HG03342 (cell line): Measurements from ENCODE around the gene SERPINF2.
"Not testable (repeated sequence)": the region's sequence is repeated elsewhere in the genome, so short reads cannot be mapped to it uniquely, and the experiment has no call there.

ENCODE experiments used
- ATAC-seq: cut with Tn5 transposase; IDR thresholded peaks from one replicate; pipeline ENCODE4 v1.9.1; 2021; ENCODE audit warnings: mild to moderate bottlenecking, moderate library complexity; ENCODE audit not compliant: unreplicated experiment

SERPINF2 gene

DNA sequence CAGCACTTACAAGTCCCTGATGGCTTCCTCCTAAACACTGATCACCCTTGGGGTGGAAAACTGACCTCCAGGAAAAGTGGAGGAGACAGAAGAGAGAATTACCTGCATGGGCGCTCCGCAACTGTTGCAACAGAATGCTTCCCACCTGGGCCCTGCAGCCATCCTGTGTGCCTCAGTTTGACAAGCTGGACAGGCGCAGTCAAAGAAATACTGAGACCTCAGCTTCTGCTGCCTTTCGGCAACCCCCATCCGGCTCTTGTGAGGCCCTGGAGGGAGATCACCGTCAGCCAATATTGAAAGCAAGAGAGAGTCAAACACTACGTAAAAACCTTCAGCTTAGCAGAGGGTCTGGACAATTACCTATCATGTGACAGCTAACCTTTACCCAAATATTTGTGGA is 44.0 kb downstream of the SERPINF2 start:
- no peak for ATAC-seq

DNA sequence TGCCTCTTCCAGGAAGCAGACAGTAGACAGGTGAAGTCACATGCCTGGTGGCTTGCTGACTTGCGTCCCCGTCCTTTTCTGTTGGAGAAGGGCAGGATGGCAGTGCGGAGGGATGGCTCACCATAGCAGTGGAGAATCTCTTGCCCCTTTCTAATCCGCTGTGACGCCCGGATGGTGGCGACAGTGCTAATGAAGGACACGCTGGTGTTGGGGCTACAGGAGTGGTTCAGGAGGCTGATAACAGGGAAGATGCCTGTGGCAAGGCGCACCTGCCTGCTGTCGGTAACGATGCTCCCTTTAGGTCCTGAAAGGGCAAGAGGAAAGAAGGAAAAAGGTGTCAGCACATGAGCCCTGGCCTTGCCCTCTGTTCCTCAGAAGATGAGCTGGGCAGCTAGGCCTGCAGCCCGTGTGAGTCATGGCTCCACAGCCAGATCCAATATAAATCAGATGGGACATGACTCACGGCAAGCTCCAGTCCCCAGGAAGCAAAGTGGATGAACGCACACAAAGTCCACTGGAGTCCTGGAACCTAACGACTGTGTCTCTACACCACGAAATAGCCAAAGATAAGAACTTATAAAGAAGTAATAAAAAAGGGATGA is 44.7 kb downstream of the SERPINF2 start:
- no peak for ATAC-seq

DNA sequence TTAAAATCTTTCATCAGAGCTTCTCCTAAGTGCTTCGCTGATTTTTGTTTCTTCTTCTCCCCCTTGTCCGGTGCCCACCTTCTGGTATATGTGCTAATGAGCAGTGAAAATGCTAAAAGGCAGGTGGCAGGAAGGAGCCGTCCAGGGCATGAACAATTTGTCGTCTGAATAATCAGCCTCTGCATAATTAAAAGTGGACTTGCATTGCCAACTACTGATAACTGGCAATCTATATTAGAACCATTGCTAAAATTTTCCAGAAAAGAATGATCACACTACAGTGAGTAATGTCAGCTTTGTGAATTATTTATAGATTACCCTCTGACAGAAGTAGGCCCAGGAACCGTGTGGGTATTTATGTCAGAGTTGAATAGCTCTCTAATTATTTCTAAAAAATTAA is 47.3 kb downstream of the SERPINF2 start:
- ATAC-seq = no peak

DNA sequence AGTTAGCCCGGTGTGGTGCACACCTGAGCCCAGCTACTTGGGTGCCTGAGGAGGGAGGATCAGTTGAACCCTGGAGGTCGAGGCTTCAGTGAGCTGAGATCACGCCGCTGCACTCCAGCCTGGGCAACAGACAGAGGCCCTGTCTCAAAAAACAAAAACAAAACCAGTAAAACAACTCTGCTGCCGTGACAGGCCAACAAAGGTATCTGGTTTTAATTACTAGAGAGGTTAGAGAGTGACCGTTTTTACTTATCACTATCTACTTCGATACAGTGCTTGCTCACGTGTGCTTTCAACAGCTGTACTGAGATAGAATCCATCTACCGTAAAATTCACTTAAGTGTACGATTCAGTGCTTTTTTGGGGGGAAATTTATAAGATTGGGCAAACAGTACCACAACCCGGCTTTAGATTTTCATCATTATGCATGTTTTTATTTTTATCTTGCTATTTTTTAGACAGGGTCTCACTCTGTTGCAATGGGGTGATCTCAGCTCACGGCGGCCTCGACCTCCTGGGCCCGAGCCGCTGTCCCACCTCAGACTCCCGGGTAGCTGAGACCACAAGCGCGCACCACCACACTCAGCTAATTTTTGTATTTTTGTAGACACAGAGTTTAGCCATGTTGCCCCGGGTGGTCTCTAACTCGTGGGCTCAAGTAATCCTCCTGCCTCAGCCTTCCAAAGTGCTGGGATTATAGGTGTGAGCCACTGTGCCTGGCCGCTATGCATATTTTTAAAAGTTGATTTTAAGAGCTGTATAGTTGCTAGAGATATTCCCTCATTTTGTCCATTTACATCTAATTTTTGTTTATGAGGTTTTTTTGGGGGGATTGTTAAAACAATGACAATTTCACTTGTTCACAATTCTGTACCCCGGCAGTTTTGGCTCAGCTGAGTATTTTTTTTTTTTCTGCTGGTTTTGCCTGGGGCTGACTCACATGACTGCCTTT is 50.1 kb downstream of the SERPINF2 start:
- no peak for ATAC-seq

DNA sequence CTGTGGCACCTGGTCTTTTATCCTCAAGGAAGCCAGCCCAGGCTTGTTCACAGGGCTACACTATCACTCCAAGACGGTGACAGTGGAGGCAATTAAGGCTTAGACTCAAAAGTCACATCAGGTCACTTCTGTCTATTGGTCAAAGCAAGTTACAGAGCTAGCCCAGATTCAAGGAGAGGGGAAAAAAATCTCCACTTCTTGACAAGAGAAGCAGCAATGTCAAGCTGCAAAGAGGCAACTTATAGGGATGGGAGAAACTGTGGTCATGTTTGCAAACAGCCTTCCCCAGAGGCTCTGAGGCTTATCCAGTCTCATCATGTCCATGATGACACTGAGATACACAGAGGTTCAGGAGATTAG is 50.8 kb downstream of the SERPINF2 start:
- ATAC-seq = no peak

DNA sequence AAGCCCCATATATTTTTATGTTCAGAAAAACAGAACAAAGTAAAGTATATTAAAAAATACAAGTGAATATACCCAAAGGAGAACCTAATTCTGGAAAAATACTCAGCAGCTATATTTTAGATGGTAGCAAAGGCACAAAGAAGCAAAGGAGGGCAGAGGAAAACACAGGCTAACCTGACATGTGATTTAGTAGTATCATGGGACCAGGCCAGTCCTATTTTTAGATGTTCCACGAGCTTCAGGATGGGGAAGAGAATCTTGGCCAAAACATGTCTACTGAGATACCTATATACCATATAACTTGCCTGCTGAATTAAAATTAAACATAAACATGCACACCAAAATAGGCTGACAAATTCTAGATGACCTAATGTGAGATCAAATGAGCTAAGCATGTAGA is 54.1 kb downstream of the SERPINF2 start:
- no peak for ATAC-seq

DNA sequence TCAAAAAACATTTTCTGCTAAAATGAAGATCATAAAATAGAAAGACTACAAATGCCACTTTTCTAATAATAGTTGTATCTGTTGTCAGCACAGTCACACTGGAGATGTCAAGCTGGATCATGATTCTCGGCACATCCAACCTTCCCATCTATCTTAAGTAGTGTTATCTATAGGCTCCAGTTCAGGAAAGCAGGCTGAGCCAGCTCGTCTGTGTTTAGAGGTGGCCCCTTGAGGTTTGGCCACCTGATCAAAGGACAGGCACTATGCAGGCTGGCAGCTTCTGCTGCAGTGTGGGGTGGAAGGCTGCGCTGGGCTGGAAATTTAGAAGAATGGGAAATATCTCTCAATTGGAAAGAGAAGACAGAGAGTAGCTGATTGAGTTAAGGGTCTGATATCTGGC is 54.7 kb downstream of the SERPINF2 start:
- no peak for ATAC-seq

DNA sequence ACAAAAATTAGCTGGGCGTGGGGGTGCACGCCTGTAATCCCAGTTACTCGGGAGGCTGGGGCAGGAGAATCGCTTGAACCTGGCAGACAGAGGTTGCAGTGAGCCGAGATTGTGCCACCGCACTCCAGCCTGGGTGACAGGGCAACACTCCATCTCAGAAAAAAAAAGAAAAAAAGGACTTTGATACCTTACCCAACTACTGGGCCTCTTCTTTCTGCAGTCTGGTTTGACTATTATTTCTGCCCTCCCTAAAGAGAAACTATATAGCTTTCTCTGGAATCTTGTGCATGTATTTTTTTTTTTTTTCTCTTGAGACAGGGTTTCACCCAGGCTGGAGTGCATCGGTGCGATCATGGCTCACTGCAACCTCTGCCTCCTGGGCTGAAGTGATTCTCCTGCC is 55.2 kb downstream of the SERPINF2 start:
- ATAC-seq = not testable (repeated sequence)

DNA sequence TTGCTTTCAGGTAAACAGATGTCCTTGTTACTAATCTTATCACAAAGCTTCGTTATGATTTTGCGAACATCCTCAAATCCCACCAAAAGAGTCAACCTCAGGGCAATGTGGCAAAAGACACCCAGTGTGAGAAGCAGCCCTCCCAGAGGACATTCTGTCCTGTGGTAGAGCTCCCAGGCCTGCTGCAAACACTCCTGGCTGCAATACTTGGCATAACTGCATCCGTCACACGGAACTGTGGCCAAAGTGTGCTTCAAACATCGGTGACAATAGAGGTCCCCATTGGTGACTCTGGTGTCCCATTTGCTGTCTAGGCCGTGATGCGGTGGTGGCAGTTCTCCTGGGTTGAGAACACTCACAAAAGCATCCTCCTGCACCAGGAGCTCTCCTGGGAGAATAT is 57.6 kb downstream of the SERPINF2 start:
- no peak for ATAC-seq

DNA sequence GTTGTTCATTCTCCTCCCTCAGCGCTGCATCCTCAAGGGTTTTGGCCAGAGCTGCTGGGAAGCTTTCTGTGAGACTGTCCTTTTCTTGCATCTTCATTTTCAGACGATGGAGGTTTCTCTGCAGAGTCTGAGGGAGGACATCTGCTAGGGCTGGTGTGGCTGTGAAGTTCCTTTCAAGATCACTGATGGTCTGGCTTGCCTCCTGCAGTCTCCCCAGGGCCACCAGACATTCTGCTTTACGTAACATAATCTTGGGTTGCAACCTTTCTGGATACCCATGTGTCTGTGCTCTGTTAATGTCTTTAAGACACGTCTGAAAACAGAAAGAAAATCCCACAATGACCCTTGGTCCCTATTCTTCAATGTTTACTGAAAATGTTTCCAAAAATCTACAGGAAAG is 58.0 kb downstream of the SERPINF2 start:
- no peak for ATAC-seq

DNA sequence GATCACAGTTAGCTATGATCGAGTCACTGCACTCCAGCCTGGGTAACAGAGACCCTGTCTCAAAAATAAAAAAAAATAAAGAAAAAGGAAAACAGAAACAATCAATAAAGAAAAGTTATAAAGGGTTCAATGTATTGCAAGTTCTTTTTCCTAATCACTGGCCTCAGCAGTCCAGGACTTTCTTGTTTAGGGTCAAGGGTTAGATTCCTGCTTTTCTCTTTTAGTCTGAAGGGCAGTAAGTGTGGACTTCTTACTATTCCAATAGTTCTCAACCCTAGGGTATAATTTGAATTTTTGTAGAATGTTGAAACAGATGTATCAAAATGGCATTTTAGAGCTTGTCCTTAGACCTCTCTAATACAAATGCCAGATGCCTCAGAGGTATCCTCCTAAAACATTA is 59.8 kb downstream of the SERPINF2 start:
- no peak for ATAC-seq

DNA sequence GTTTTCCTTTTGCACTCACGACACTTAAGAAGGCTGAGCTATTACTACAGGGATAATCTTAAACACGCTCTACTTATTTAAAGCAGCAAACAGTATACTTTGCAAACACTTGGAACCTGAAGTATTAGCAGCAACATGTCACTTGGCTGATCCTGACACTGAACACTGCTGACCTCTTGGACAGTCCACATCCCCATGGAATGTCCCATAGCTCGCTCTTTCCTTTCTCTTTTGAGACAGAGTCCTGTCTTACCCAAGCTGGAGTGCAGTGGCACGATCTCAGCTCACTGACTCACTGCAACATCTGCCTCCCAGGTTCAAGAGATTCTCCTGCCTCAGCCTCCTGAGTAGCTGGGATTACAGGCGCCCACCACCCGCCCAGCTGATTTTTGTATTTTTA is 60.6 kb downstream of the SERPINF2 start:
- ATAC-seq = no peak
